ENCODE measurements around the gene PDE3A.

The PDE3A gene

DNA sequence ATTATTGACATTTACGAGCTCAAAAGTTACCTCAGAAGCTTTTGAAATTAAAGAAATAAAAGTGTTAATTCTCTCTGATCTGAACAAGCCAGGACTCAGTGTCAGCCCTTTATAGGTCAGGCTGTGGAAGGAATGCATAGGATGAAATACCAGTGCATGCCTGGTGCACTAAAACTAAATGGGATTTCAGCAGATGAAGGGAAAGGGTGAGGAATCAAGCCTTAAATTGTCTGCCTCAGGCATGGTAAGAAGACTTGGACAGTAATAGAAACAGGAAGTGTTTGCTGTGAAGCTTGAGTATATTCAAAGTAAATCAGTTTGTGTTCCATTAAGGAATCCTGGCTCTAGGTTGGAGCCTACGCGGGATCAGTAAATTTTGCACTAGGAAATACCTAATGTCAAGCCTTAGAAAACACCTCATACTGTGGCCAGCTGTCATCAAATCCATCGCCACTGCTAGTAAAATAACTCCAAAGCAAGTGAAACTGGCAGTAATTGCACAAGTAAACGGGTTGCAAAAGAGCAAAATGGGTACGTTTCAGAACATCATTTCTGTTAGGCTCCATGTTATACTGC is 76.3 kb downstream of the PDE3A start:
- H3K36me3 Mint-ChIP-seq (ENCODE audit: low read depth): no peaks in the 10 kb centered on the region
- no peak overlapping the region for H3K27ac Mint-ChIP-seq
- DNase-seq: no peak
- H3K27me3 Mint-ChIP-seq (ENCODE audit: low read depth, poor library complexity): peaks cover 6% of the 10 kb centered on the region
- no peak overlapping the region for H3K4me3 Mint-ChIP-seq
- no peaks in the 10 kb centered on the region for H3K9me3 Mint-ChIP-seq
- H3K4me1 Mint-ChIP-seq: peaks cover 2% of the 10 kb centered on the region
- TF ChIP-seq, protein P1, sequence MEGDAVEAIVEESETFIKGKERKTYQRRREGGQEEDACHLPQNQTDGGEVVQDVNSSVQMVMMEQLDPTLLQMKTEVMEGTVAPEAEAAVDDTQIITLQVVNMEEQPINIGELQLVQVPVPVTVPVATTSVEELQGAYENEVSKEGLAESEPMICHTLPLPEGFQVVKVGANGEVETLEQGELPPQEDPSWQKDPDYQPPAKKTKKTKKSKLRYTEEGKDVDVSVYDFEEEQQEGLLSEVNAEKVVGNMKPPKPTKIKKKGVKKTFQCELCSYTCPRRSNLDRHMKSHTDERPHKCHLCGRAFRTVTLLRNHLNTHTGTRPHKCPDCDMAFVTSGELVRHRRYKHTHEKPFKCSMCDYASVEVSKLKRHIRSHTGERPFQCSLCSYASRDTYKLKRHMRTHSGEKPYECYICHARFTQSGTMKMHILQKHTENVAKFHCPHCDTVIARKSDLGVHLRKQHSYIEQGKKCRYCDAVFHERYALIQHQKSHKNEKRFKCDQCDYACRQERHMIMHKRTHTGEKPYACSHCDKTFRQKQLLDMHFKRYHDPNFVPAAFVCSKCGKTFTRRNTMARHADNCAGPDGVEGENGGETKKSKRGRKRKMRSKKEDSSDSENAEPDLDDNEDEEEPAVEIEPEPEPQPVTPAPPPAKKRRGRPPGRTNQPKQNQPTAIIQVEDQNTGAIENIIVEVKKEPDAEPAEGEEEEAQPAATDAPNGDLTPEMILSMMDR (IDR thresholded peaks at IDR 0.05): no peak

DNA sequence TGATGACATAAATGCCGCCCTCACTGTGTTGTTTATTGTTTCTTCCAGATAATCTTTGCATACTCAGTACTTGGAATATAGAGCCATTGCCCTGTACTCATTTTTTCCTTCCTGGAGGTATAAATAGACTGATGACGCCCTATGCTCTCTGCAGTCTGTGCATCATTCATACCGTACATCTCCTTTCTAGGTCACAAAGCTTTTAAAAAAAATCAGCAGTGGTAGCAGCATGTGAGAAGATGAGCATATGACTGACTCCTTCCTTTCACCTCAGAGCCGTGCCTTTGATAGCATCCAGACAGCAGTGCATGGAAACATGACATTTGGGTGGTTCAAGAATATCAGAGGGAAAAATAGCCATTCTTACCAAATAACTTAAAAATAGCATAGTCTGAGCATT is 77.3 kb downstream of the PDE3A start:
- peaks cover 6% of the 10 kb centered on the region for H3K27me3 Mint-ChIP-seq (ENCODE audit: low read depth, poor library complexity)
- H3K36me3 Mint-ChIP-seq (ENCODE audit: low read depth): no peaks in the 10 kb centered on the region
- no peak for DNase-seq
- TF ChIP-seq, protein P1 (IDR thresholded peaks at IDR 0.05): no peak
- H3K27ac Mint-ChIP-seq: no peak overlapping the region
- H3K9me3 Mint-ChIP-seq: no peaks in the 10 kb centered on the region
- no peak overlapping the region for H3K4me3 Mint-ChIP-seq
- peaks cover 7% of the 10 kb centered on the region for H3K4me1 Mint-ChIP-seq

GRCh38 chr12:20446836-20447235 is 78.5 kb downstream of the PDE3A start:
- Mint-ChIP-seq H3K36me3 (ENCODE audit: low read depth) (no peaks in the 10 kb centered on the region), H3K4me1 (peaks cover 7% of the 10 kb centered on the region), H3K27me3 (ENCODE audit: low read depth, poor library complexity) (peaks cover 3% of the 10 kb centered on the region), H3K9me3 (no peaks in the 10 kb centered on the region), H3K27ac (no peak overlapping the region), H3K4me3 (no peak overlapping the region)
- DNase-seq: no peak
- TF ChIP-seq, protein P1 (IDR thresholded peaks at IDR 0.05): no peak

- Mint-ChIP-seq H3K9me3 (no peaks in the 10 kb centered on the region), H3K27me3 (ENCODE audit: low read depth, poor library complexity) (peaks cover 3% of the 10 kb centered on the region), H3K36me3 (ENCODE audit: low read depth) (no peaks in the 10 kb centered on the region), H3K4me3 (no peak overlapping the region), H3K4me1 (peaks cover 7% of the 10 kb centered on the region), H3K27ac (no peak overlapping the region)
- TF ChIP-seq, protein P1 (IDR thresholded peaks at IDR 0.05): no peak
- no peak for DNase-seq
Observed at GRCh38 chr12:20448781-20449180, 80.4 kb downstream of the PDE3A start.

- Mint-ChIP-seq H3K9me3 (no peaks in the 10 kb centered on the region), H3K27me3 (ENCODE audit: low read depth, poor library complexity) (peaks cover 3% of the 10 kb centered on the region), H3K4me1 (peaks cover 7% of the 10 kb centered on the region), H3K27ac (no peak overlapping the region), H3K4me3 (no peak overlapping the region), H3K36me3 (ENCODE audit: low read depth) (no peaks in the 10 kb centered on the region)
- TF ChIP-seq, protein P1 (IDR thresholded peaks at IDR 0.05): no peak
- DNase-seq: no peak
Observed at GRCh38 chr12:20450591-20451180, 82.3 kb downstream of the PDE3A start.

- Mint-ChIP-seq H3K4me1 (peaks cover 7% of the 10 kb centered on the region), H3K27ac (no peak overlapping the region), H3K27me3 (ENCODE audit: low read depth, poor library complexity) (peaks cover 2% of the 10 kb centered on the region), H3K9me3 (no peaks in the 10 kb centered on the region), H3K4me3 (no peak overlapping the region), H3K36me3 (ENCODE audit: low read depth) (no peaks in the 10 kb centered on the region)
- no peak for DNase-seq
- TF ChIP-seq, protein P1 (IDR thresholded peaks at IDR 0.05): no peak
Observed at GRCh38 chr12:20451761-20452160, 83.4 kb downstream of the PDE3A start.
